GM19468 (cell line): Measurements from ENCODE around the gene CD82.
"Not testable (repeated sequence)": the region's sequence is repeated elsewhere in the genome, so short reads cannot be mapped to it uniquely, and the experiment has no call there.

Experiments
- ATAC-seq: cut with Tn5 transposase; IDR thresholded peaks from one replicate; pipeline ENCODE4 v1.9.1; 2021; ENCODE audit warnings: mild to moderate bottlenecking, moderate library complexity, moderate number of reproducible peaks; ENCODE audit not compliant: unreplicated experiment; ENCODE audit errors: extremely low read depth

The CD82 gene

DNA sequence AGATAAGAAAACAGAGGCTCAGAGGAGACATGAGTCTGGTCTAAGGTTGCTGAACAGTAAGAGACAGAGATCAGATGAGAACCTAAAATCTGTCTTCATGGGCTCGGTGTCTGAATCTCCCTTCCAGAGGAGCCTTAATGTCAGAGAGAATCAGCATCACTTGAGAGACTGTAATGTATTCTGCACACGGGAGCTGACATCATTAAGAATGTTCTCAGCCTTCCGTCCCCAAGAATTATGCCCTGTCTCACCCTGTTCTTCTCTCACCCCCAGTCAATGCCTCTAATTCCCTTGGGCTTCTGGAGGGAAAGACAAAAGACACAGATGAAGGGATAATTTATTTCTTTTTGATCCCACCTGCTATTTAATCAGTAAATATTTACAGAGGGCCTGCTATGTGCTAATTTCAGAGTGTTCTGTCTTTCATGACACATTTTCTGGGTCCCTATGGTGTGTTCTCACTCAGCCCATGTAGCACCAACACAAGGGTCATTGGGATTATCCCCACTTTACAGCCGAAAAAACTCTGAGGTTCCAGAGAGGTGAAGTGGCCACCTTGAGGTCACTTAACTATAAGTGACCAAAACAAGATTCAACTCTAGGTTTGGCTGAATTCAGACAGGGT is 61.8 kb downstream of the CD82 start:
- no peak for ATAC-seq

DNA sequence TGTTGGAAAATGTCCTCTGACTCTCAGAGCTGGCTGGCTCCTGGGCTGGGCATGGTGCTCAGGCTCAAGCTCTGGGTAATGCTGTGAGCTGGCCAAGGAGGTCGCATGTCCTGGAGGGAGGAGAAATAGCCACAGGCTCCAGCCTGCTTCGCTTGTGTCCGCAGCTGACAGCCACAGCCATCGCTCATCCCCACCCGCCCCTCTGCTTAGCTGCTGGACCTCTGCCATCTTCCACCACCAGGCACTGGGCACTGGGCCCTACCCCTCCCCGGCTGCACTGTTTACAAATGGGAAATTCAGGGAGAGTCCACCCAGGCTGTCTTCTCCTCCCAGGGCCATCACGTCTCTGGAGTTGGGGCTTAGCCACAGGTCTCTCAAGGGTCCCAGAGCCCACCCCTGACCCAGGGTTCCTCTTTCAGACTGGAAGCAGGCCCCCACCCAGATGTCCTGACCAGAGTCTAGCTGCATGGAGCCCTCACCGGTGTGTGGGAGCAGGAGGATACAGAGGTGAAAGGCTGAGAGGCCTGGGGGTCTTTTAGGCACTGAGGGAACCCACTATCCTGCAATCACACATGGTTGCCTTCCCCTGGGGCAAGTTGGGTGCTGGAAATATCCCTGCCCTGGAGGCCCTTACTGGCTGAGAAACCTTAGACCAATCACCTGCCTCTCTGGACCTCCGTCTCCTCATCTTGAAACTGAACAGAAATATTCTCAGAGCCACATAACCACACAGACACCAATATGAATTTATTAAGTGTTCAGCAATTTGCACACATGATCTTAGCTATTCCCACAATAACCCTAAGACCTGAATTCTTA is 62.7 kb downstream of the CD82 start:
- ATAC-seq, result peak; percentile 54

DNA sequence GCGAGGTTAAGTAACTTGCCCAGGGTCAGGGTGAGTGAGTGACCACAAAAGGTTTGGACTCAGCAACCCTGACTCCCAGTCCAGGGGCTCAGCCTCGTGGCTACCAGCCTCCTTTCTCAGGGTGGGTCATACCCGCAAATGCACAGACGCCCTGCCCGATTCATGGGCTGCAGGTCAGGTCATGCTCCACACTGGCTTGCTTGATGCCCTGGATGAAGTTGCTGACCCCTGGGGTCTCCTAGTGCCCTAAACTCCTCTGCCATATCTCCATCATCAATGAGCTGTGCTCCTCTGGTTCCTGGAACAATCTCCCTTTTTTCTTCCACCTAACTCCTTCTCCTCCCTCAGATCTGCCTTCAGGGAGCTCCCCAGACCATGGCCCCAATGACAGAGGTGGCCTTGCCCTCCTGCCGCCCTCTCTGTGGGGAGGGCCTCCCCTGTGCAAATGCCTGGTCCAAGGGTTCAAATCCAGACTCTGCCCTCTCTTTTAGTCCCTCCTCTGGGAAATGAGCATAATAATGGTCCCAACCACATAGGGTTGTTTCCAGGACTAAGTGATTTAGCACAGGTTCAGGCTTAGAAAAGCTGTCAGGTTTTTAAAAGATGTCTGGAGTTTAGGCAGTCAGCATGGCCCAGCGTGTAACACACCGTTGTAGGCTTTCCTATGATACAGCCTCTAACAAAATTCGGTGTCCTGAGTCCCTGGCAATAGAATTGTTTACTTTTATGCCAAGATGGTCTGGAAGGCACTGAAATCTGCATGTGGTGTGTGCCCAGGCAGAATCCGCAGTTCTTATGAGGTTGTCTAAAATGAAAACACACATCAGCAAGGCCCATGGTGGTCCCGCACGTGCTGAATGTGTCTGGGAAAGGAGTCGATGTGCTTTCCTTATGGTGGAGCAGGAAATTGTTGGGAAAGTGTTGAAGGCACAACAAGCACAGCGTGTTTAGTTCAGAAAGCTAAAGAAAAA is 63.6 kb downstream of the CD82 start:
- no peak for ATAC-seq

DNA sequence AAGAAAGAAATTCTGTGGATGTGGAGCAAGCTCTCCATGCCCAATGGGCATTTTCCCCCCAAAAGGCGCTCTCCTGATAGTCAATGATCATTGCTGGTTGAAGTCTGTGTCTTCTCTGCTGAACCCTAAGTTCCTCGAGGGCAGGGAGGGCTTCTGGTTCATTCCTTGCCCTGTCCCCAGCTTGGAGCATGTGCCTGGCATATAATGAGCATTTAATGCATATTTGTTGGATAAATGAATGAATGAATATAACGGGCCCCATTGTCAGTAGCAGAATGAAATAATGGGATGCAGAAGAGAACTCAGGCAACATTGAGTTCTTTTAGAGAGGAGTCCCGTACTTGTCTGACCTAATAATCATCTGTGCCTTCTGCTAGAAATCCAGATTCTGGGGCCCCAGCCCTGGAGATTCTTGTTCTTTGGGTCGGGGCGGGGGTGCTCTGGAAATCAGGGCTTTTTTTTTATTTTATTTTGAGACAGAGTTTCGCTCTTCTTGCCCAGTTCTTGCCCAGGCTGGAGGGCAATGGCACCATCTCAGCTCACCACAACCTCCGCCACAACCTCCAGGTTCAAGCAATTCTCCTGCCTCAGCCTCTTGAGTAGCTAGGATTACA is 64.4 kb downstream of the CD82 start:
- no peak for ATAC-seq

DNA sequence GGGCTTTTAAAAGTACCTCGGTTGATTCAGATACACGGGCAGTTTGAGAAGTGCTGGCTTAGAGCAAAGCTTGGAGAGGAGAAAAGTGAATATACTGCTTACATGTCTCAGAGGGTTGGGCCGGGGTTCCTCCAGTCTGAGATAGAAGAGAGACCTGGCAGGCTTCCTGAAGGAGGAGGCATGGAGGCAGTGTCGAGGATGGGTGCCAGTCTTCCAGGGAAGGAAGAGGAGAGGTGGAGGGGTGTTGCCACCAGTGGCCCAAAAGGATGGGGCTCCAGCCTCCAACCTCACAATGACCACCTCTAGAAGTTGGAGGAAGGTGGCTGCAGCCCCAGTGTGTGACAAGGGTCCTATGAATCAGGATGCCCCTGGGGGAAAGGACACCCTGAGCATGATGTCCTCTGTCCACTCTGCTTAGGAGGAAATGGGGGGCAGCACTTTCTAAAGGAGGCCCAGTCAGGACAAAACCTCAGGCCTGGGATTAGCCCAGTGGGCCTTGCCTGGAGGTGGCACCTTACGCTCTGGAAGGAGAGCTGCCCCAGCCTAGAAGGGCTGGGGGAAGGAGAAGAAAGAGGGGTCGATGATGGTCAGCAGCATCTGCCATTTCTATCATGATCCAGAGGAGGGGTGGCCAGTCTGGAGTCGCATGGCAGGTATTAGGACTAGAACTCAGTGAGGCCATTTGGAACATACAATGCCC is 65.2 kb downstream of the CD82 start:
- no peak for ATAC-seq

DNA sequence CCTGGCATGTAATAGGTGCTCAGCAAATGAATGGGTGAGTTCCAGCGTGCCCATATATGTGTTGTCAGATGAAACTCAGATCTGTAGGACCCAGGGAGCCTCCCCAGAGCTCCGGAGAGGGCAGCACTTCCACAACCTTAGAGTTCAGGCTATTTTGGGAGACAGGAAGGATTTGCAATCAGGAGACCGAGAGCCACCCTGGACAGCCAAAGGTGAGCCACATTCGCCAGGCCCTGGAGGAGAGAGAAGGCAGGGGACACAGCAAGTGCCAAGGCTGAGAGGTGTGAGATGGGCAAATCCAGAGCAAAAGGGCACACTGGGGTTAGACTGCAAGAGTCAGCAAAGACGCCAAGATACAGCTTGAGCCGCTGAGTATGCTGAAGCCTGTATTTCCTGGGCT is 66.4 kb downstream of the CD82 start:
- ATAC-seq, result no peak

DNA sequence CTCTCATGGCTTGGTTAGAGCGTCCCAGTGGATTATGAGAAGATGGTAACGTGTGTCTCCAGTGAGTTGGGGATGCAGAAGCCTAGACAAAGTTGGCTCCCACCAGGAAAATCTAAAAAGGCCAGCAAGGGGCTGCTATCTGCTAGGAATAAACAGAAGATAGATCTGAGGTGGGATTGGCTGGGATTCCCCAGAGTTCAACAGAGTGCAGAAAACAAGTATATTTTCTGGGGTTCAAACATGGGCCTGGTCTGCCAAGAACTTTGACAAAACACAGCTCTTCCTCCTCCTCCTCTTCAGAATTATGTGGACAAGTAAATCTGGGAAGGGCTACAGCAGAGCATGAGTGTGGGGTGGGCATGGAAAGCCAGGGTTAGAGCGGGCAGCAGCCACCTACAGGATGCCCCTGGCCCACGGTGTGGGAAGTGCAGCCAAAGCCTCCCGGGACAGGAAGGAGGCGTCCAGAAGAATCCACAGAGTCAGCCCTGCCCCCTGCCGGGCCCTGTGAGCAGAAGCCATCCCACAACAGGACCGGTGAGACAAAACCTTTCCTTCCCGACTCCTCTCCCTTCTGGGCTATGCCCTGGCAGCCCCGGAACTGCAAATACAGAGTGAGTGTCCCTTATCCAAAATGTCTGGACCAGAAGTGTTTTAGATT is 67.1 kb downstream of the CD82 start:
- no peak for ATAC-seq

DNA sequence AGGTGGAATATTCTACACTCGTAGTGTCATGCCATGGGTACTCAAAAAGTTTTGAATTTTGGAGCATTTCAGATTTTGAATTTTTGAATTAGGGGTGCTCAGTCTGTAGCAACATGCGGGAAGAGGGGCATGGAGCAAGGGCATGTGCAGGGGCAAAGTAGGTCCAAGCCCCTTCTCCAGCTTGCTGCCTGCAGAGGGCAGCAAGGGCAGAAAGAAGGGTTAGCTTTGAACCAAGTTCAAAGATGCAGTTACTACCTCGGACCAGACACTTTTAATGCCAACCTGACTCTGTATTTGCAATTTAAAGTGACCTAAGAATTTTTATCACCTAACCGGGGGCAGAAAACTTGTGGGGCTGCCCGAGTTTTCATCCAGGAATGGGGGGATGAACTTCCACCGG is 68.2 kb downstream of the CD82 start:
- ATAC-seq, result no peak

DNA sequence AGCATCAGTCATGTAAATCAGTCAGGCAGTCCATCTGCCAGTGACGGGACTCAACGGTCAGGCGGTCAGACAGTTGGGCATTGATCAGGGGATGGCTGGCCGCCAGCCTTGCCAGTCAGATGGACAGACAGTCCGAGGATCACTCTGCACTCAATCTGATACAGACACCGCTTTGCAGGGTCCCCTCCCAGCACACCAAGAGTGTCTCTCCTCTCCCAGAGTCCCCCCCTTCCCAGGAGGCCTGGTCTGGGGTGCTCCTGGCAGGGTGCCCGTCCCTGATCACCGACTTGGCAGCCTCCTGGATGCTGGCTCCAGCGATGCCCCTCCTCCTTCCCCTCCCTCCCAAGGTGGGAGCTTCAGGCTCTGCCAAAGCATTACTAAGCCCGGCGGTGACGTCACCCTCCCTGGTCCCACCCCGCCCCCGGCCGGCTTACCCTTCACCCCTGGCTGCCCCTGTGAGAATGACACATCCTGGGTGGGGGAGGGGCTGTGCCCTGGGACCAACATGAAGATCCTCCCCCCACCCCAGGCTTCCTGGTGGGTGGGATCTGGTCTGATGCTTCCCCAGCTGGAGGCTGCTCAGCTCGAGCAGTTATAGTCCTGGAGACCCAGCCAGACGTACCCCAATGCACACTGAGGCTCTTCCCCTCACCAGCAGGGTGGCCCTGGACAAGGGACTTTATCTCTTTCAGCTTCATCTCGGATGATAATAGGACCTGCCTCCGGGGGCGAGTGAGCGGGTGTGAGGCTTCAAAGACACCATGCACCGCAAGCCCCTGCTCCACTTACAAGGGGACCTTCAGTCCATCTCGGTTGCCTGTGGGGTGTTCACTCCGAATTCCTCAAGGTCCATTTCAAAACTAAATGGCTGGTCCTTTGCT is 69.2 kb downstream of the CD82 start:
- no peak for ATAC-seq

DNA sequence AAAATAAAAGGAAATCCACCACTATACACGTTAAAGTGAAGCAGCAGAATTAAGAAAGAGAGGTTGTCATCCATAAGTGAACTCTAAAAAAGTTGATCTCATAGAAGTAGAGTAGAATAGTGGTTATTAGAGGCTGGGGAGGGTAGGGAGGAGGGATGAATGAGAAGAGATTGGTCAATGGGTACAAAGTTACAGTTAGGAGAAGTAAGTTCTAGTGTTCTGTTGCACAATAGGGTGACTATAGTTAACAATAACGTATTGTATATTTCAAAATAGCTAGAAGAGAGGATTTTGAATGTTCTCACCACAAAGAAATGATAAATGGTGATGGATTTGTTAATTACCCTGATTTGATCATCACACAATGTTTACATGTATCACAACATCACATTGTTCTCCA is 72.0 kb downstream of the CD82 start:
- ATAC-seq, result no peak

DNA sequence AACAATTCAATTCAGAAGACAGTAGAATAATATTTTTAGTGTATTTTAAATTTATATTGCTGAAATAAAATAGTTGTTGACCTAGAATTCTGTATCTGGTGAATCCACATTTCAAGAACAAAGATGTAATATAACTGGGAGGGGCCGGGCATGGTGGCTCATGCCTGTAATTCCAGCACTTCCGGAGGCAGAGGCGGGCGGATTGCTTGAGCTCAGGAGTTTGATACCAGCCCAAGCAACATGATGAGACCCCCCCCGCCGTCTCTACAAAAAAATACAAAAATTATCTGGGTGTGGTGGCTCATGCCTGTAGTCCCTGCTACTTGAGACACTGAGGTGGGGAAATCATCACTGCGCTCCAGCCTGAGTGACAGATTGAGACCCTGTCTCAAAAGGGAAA is 72.6 kb downstream of the CD82 start:
- no peak for ATAC-seq

DNA sequence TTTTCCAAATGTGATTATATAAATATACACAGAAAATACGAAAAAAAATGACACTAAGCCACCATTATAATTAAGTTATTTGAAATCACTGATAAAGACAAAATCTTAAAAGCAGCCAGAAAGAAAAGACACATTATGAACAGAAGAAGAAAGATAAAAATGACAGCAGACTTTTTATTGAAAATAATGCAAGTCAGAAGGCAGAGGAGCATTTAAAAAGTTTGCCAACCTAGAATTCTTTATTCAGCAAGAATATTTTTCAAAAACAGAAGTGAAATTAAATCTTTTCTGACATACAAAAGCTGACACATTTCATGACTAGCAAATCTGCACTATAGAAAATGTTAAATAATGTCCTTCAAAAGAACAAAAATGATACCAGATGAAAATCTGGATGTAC is 77.8 kb downstream of the CD82 start:
- ATAC-seq, result no peak

DNA sequence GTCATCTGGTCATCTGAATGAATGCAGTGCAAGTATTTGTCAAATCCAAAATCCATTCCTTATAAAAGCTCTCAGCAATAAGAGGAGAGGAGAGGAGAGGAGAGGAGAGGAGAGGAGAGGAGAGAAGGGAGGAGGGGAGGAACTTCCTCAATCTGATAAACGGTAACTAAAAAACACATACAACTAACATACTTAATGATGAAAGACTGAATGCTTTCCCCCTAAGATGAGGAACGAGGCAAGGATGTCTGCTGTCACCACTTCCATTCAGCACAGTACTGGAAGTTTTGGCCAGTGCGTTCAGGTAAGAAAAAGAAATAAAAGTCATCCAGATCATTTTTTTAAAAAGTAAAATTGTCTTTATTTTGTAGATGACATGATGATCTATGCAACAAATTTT is 80.4 kb downstream of the CD82 start:
- no peak for ATAC-seq

DNA sequence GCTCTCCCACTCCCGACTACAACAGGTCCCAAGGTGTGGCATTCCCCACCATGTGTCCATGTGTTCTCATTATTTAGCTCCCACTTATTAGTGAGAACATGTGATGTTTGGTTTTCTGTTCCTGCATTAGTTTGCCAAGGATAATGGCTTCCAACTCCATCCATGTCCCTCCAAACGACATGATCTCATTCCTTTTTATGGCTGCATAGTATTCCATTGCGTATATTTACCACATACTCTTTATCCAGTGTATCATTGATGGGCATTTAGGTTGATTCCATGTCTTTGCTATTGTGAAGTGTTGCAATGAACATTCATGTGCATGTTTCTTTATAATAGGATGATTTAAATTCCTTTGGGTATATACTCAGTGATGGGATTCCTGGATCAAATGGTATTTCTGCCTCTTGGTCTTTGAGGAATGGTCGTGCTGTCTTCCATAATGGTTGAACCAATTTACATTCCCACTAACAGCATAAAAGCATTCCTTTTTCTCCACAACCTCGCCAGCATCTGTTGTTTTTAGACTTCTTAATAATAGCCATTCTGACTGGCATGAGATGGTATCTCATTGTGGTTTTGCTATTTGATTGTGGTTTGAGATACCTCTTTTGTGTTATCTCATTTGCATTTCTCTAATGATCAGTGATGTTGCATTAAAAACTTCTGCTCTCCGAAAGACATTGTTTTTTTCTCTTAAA is 81.9 kb downstream of the CD82 start:
- ATAC-seq, result not testable (repeated sequence)

DNA sequence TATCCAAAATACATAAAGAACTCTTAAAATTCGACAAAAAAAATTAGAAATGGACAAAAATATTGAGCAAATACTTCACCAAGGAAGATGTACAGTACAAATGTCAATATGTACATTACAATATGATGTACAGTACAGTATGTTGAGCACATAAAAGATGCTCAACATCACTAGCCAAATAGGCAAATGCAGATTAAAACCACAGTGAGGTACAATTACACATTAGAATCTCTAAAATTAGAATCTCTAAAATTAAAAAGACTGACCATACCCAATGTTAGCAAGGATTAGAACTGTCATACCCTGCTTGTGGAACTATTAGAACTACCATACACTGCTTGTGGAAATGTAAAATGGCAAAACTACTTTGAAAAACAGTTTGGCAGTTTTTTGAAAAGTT is 82.6 kb downstream of the CD82 start:
- no peak for ATAC-seq

DNA sequence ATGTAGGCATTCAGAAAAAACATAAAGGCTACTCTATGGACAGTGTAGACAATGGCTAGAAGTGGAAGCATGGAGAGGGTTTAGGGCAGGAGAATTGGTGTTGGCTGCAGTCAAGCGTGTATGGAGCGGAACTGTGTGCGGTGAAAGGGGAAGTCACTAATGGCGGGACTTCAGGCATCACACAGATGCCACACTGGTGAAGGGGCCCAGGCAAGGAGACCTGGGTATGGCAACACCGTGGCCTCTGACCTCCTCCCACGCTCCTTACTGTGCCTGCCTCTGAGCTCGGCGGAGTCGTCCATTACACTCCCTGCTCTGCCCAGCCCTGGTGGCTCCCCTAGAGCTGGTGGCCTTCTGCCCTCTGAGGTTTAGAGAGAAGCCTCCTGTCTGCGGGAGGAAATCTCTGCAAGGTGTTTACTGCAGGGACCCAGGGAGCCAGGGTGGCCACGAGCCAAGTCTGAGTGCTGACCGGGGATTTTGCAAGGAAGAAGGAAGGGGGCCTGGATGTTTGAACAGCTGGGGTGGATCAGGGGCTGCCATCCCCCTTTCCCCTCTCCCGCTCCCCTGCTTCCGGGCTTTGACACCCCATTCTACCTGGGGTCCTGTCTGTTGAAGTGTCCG is 86.2 kb downstream of the CD82 start:
- no peak for ATAC-seq

DNA sequence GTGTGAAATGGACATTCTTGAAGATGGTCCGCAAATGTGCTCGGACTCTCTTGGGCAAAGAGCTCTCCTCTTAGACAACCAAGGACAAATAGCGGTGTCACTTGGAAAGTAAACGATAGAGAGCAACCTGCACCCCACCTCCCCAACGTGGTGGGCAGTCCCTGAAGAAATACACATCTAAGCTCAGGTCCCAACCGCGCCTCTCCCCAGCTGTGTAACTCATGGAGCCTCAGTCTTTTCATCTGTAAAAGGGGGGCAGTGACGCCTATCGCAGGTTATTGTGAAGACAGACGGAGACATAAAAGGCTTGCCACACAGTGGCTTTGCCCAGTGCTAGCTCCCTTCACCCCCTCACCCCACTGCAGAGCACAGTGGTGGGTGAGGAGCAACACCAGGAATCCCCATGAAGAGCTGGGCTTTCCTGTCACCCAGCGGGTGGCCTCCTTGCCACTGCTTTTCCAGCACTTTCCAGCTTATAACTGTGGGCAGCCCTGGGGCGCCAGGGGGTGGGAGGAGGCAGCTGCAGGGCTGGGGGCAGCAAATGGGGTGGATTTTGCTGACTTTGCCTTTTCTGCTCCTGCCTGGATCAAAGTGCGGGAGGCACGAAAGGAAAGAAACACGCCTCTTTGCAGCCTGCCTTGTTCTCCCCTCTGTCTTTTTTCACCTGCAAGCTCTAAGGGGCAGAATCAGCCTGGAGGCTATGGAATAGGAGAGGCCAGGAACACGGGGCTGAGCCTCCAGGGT is 87.6 kb downstream of the CD82 start:
- ATAC-seq, result no peak
